Islet of Langerhans (tissue), 1 donor: ENCODE data around the gene DMAP1.

Experiments
- FAIRE-seq: peaks from one replicate; lab custom pipeline; 2011; peaks lifted over from hg19 to GRCh38; lab: Jason Lieb, UNC

The DMAP1 gene

GRCh38 chr1:44256762-44257554 lies 43.7 kb downstream of the DMAP1 start:
- no peak for FAIRE-seq

GRCh38 chr1:44259090-44259489 lies 45.8 kb downstream of the DMAP1 start:
- FAIRE-seq = no peak

GRCh38 chr1:44260792-44261170 lies 47.5 kb downstream of the DMAP1 start:
- FAIRE-seq = no peak

- FAIRE-seq = no peak
Measured at GRCh38 chr1:44261171-44261817, 48.0 kb downstream of the DMAP1 start.

- no peak for FAIRE-seq
Measured at GRCh38 chr1:44261962-44262361, 48.7 kb downstream of the DMAP1 start.

GRCh38 chr1:44262414-44262813 lies 49.1 kb downstream of the DMAP1 start:
- no peak for FAIRE-seq

- no peak for FAIRE-seq
Measured at GRCh38 chr1:44262816-44263567, 49.7 kb downstream of the DMAP1 start.

- no peak for FAIRE-seq
Measured at GRCh38 chr1:44263568-44264450, 50.5 kb downstream of the DMAP1 start.

GRCh38 chr1:44264451-44264771 lies 51.1 kb downstream of the DMAP1 start:
- FAIRE-seq = no peak

GRCh38 chr1:44265656-44266358 lies 52.5 kb downstream of the DMAP1 start:
- no peak for FAIRE-seq

- FAIRE-seq = no peak
Measured at GRCh38 chr1:44266400-44267344, 53.4 kb downstream of the DMAP1 start.

- FAIRE-seq = no peak
Measured at GRCh38 chr1:44267438-44267837, 54.2 kb downstream of the DMAP1 start.

GRCh38 chr1:44268054-44268453 lies 54.8 kb downstream of the DMAP1 start:
- FAIRE-seq = no peak
